HepG2 (cell line): ENCODE results near the gene POLDIP3. TPM values are rescaled to one million over a fixed set of nuclear protein-coding genes. Genes with fewer than 3 reads are reported as not detected.

Experiments used
- AHDC1 ChIP-seq: sonication (generic); formaldehyde crosslinking; IDR thresholded peaks from 2 replicates; pipeline ENCODE4 v1.5.1; 2020; ENCODE audit warnings: mild to moderate bottlenecking, missing genetic modification reagents, borderline replicate concordance
- ATF5 ChIP-seq: sonication (generic); formaldehyde crosslinking; IDR thresholded peaks from 2 replicates; pipeline ENCODE4 v1.4.0; 2020; ENCODE audit warnings: mild to moderate bottlenecking, low read depth, missing genetic modification reagents
- HDAC1 ChIP-seq: sonication (generic); formaldehyde crosslinking; IDR thresholded peaks from 2 replicates; pipeline ENCODE4 v1.5.1; 2020; ENCODE audit warnings: mild to moderate bottlenecking, missing genetic modification reagents
- MED8 ChIP-seq: sonication (generic); formaldehyde crosslinking; IDR thresholded peaks from 2 replicates; pipeline ENCODE4 v1.8.1; 2023; ENCODE audit warnings: mild to moderate bottlenecking, missing genetic modification reagents; ENCODE audit not compliant: insufficient replicate concordance
- NAIF1 ChIP-seq: sonication (generic); formaldehyde crosslinking; IDR thresholded peaks from 2 replicates; pipeline ENCODE4 v1.5.0; 2020; ENCODE audit warnings: mild to moderate bottlenecking, missing genetic modification reagents, borderline replicate concordance
- NFE2L1 ChIP-seq: sonication (generic); formaldehyde crosslinking; IDR thresholded peaks from 2 replicates; pipeline ENCODE4 v1.4.0; 2020; ENCODE audit warnings: missing genetic modification reagents, mild to moderate bottlenecking, borderline replicate concordance
- PATZ1 ChIP-seq: sonication (generic); formaldehyde crosslinking; IDR thresholded peaks from 2 replicates; pipeline ENCODE4 v1.4.0; 2020; ENCODE audit warnings: missing genetic modification reagents
- ZBTB8A ChIP-seq: sonication (generic); formaldehyde crosslinking; IDR thresholded peaks from 2 replicates; pipeline ENCODE4 v1.4.0; 2020; ENCODE audit warnings: mild to moderate bottlenecking, low read depth, missing genetic modification reagents, borderline replicate concordance
- ZNF260 ChIP-seq: sonication (generic); formaldehyde crosslinking; IDR thresholded peaks from 2 replicates; pipeline ENCODE4 v1.4.0; 2020; ENCODE audit warnings: missing genetic modification reagents, low read depth, mild to moderate bottlenecking, borderline replicate concordance
- ZNF501 ChIP-seq: sonication (generic); formaldehyde crosslinking; IDR thresholded peaks from 2 replicates; pipeline ENCODE4 v1.5.1; 2020; ENCODE audit warnings: mild to moderate bottlenecking, moderate library complexity, missing genetic modification reagents
- ZNF558 ChIP-seq: sonication (generic); formaldehyde crosslinking; IDR thresholded peaks from 2 replicates; pipeline ENCODE4 v1.9.0; 2022; ENCODE audit warnings: mild to moderate bottlenecking, missing genetic modification reagents, borderline replicate concordance
- ZNF609 ChIP-seq: sonication (generic); formaldehyde crosslinking; IDR thresholded peaks from 2 replicates; pipeline ENCODE4 v1.4.0; 2020; ENCODE audit warnings: mild to moderate bottlenecking, missing genetic modification reagents, borderline replicate concordance
- ZNF7 ChIP-seq: IDR thresholded peaks from 2 replicates; pipeline ENCODE4 v1.6.1; 2016; ENCODE audit warnings: missing biosample characterization, missing genetic modification reagents
- polyA plus RNA-seq, 8 experiments: library from polyadenylated mRNA; depleted of rRNA in 3 of 8; stranded (reverse) in 7 of 8; unstranded in 1 of 8; fragments of >200 nt; fragmentation: Illumina TruSeq in 4 of 8; extraction: Trizol in 4 of 8; gene quantifications; 2 replicates each; pipeline versions ENCODE4 v1.2.1 to v1.2.3, GENCODE V29; 2011 to 2016; ENCODE audit warnings: low read depth in 4 of 8, missing spikeins in 1 of 8, mixed read lengths in 1 of 8; ENCODE audit not compliant: insufficient read depth in 1 of 8
- total RNA-seq, 5 experiments: library from RNA; depleted of rRNA; stranded (reverse); fragments of >200 nt; fragmentation: Illumina TruSeq; extraction: Trizol; gene quantifications; 2 replicates each; pipeline ENCODE4 v1.2.3, GENCODE V29; 2016; ENCODE audit warnings: low read depth in 1 of 5

POLDIP3 gene
- total and polyA plus RNA-seq, 2 of the 13 experiments (the other 11 are each of a cell fraction or from before 2014, with no cell fraction given), result 45.8 to 47.4 TPM

GRCh38 chr22:42648368-42649245 is 33.9 kb upstream of the POLDIP3 start (continued):
- peak; percentile 21; the same call in 1 of the 2 replicates for TF ChIP-seq AHDC1
- peak; percentile 81; the same call in 1 of the 2 replicates for TF ChIP-seq ZNF558 (CRISPR knock-in tag)
- TF ChIP-seq ATF5 (CRISPR knock-in tag), result no peak
- TF ChIP-seq ZNF609, result peak; percentile 59; the same call in 1 of the 2 replicates
- no peak for TF ChIP-seq ZNF7
- TF ChIP-seq ZBTB8A, result no peak
- TF ChIP-seq NFE2L1 (CRISPR knock-in tag), result peak; percentile 33; the same call in 1 of the 2 replicates
- peak; percentile 77 for TF ChIP-seq ZNF501 (CRISPR knock-in tag)
- TF ChIP-seq MED8 (CRISPR knock-in tag), result peak; percentile 71
- no peak for TF ChIP-seq ZNF260 (CRISPR knock-in tag)
- peak; percentile 82 for TF ChIP-seq PATZ1
- peak; percentile 93 for TF ChIP-seq HDAC1 (CRISPR knock-in tag)
- peak; percentile 54; the same call in 1 of the 2 replicates for TF ChIP-seq NAIF1 (CRISPR knock-in tag)
